Endothelial cell of umbilical vein (primary cell): ENCODE results near the gene KIRREL1. TPM values are rescaled to one million over a fixed set of nuclear protein-coding genes. Genes with fewer than 3 reads are reported as not detected.

Experiments
- BruUV-seq: library from RNA; stranded (reverse); fragments of 400-500 nt; replicated peaks from 2 replicates; lab custom pipeline; 2021; lab: Mats Ljungman, UMichigan
- CTCF ChIA-PET: fragments of 300-600, 350-600 bp; sonication (Branson Sonifier 250); formaldehyde crosslinking; loops from one replicate; lab custom pipeline; 2021; ENCODE audit warnings: antibody characterized with exemption, inconsistent platforms; lab: Charles Lee
- POLR2A ChIA-PET: fragments of 300-600, 350-600 bp; sonication (Branson Sonifier 250); formaldehyde crosslinking; loops from one replicate; lab custom pipeline; 2021; ENCODE audit warnings: antibody characterized with exemption, inconsistent platforms; lab: Charles Lee
- DNase-seq: peaks from one replicate; pipeline ENCODE4 v3.0.0-alpha.2; 2011; ENCODE audit warnings: low read depth, low spot score
- FAIRE-seq: peaks from 2 replicates; lab custom pipeline; 2011; peaks lifted over from hg19 to GRCh38; lab: Jason Lieb, UNC
- H2AFZ ChIP-seq: 2 replicates; pipeline ENCODE4 v1.6.0; 2012; ENCODE audit warnings: low read depth, low read length, control low read depth, inconsistent platforms
- H3K27ac ChIP-seq: 2 replicates; pipeline ENCODE4 v1.5.1; 2011; ENCODE audit warnings: low read depth, mild to moderate bottlenecking, control low read depth, low read length, moderate library complexity; ENCODE audit not compliant: insufficient read depth
- H3K27me3 ChIP-seq, 2 experiments: 2 replicates each; pipeline versions ENCODE4 v1.6.0 to v1.6.1; 2011; ENCODE audit warnings: low read length in 2 of 2, mixed read lengths in 1 of 2; ENCODE audit not compliant: control insufficient read depth in 2 of 2, insufficient read depth in 2 of 2
- H3K36me3 ChIP-seq, 2 experiments: 2 replicates in 1 of 2; 3 replicates in 1 of 2; pipeline ENCODE4 v1.5.1; 2011; ENCODE audit warnings: low read length in 2 of 2, mild to moderate bottlenecking in 1 of 2, moderate library complexity in 1 of 2; ENCODE audit not compliant: control insufficient read depth in 2 of 2, insufficient read depth in 2 of 2; ENCODE audit errors: extremely low read depth in 1 of 2
- H3K4me1 ChIP-seq: 3 replicates; pipeline ENCODE4 v1.5.1; 2011; ENCODE audit warnings: mild to moderate bottlenecking, low read length; ENCODE audit not compliant: control insufficient read depth, insufficient read depth; ENCODE audit errors: extremely low read depth
- H3K4me2 ChIP-seq: 2 replicates; pipeline ENCODE4 v1.6.1; 2011; ENCODE audit warnings: low read length, control low read depth, mixed read lengths; ENCODE audit not compliant: insufficient read depth
- H3K4me3 ChIP-seq, 3 experiments: fragments of 200-600 bp in 1 of 3; sonication (generic), shearing (Covaris generic) in 1 of 3; replicated peaks in 1 of 3; 2 replicates each; pipeline ENCODE4 v1.5.1; 2011 to 2016; ENCODE audit warnings: control low read depth in 3 of 3, low read length in 3 of 3, mild to moderate bottlenecking in 2 of 3, inconsistent platforms in 1 of 3, low read depth in 1 of 3, moderate library complexity in 1 of 3; ENCODE audit not compliant: insufficient read depth in 1 of 3
- H3K79me2 ChIP-seq: 2 replicates; pipeline ENCODE4 v1.6.0; 2012; ENCODE audit warnings: low read length, inconsistent platforms; ENCODE audit not compliant: control insufficient read depth, insufficient read depth
- H3K9ac ChIP-seq: replicated peaks from 2 replicates; pipeline ENCODE3; 2011; ENCODE audit warnings: low read length, control low read depth; ENCODE audit not compliant: insufficient read depth; ENCODE audit errors: extremely low read depth
- H3K9me1 ChIP-seq: replicated peaks from 3 replicates; pipeline ENCODE4 v1.6.0; 2011; ENCODE audit warnings: mild to moderate bottlenecking, low read length; ENCODE audit not compliant: control insufficient read depth, insufficient read depth; ENCODE audit errors: extremely low read depth
- H3K9me3 ChIP-seq: replicated peaks from 2 replicates; pipeline ENCODE4 v1.5.1; 2012; ENCODE audit warnings: low read length, inconsistent platforms; ENCODE audit not compliant: control insufficient read depth, insufficient read depth
- H4K20me1 ChIP-seq: replicated peaks from 2 replicates; pipeline ENCODE3; 2011; ENCODE audit warnings: mild to moderate bottlenecking, low read length; ENCODE audit not compliant: control insufficient read depth, insufficient read depth; ENCODE audit errors: extremely low read depth
- CTCF ChIP-seq, 2 donors: IDR thresholded peaks; 1 replicate in 1 of 2; 2 replicates in 1 of 2; pipeline ENCODE4 v1.5.1; 2011; ENCODE audit warnings: low read length in 2 of 2, mild to moderate bottlenecking in 2 of 2, moderate library complexity in 2 of 2, control low read depth in 1 of 2, inconsistent platforms in 1 of 2, low read depth in 1 of 2; ENCODE audit not compliant: insufficient read depth in 1 of 2; ENCODE audit errors: extremely low read depth in 1 of 2
- FOS ChIP-seq: IDR thresholded peaks from 2 replicates; pipeline ENCODE4 v1.6.1; 2011; ENCODE audit warnings: mild to moderate bottlenecking, low read length, moderate library complexity, borderline replicate concordance; ENCODE audit not compliant: insufficient read depth
- JUN ChIP-seq: IDR thresholded peaks from 2 replicates; pipeline ENCODE4 v1.6.1; 2011; ENCODE audit warnings: borderline replicate concordance, low read depth; ENCODE audit not compliant: insufficient read length, insufficient read depth
- MAX ChIP-seq: IDR thresholded peaks from 2 replicates; pipeline ENCODE4 v1.6.1; 2011; ENCODE audit not compliant: insufficient read depth, insufficient read length
- MYC ChIP-seq: IDR thresholded peaks from one replicate; pipeline ENCODE4 v1.6.1; 2011; ENCODE audit warnings: mild to moderate bottlenecking, low read depth, low read length
- POLR2A ChIP-seq: IDR thresholded peaks from 2 replicates; pipeline ENCODE4 v1.6.1; 2012; ENCODE audit warnings: low read depth, mild to moderate bottlenecking, control low read depth, low read length
- POLR2AphosphoS5 ChIP-seq: IDR thresholded peaks from 2 replicates; pipeline ENCODE4 v1.6.1; 2012; ENCODE audit warnings: low read depth, mild to moderate bottlenecking, control low read depth, low read length, moderate library complexity; ENCODE audit not compliant: insufficient read depth
- dilution Hi-C: fragments of 300-500 bp; cut with MboI; formaldehyde crosslinking; loops from one replicate; pipeline ENCODE4 v1.15.0; 2019; ENCODE audit warnings: low sequenced_read_pairs; ENCODE audit not compliant: extremely low pct_ligation_motif_present
- intact Hi-C: fragments of 100-400 bp; cut with micrococcal nuclease; formaldehyde crosslinking; loops from one replicate; pipeline ENCODE4 v1.10.0; 2022
- polyA plus RNA-seq, 4 experiments: library from polyadenylated mRNA; depleted of rRNA in 3 of 4; stranded (reverse) in 3 of 4; unstranded in 1 of 4; fragments of >200 nt; gene quantifications; 2 replicates each; pipeline versions ENCODE4 v1.2.1 to v1.2.3, GENCODE V29; 2011 to 2012; ENCODE audit warnings: missing spikeins in 1 of 4
- total RNA-seq: library from RNA; stranded (reverse); gene quantifications from 2 replicates; pipeline ENCODE4 v1.2.3, GENCODE V29; 2021

Gene KIRREL1
- total and polyA plus RNA-seq, 2 donors (not counting 3 experiments of a cell fraction or from before 2014, with no cell fraction given), result 35.6 to 57.6 TPM

- Histone ChIP-seq H3K27me3 (no peaks in the 10 kb centered on the region), H3K4me2 (no peak overlapping the region), H3K27ac (no peak overlapping the region), H3K4me1 (no peaks in the 10 kb centered on the region), H3K4me3 (no peak overlapping the region), H4K20me1 (no peaks in the 10 kb centered on the region), H3K9ac (no peak overlapping the region), H2AFZ (no peak overlapping the region), H3K79me2 (no peaks in the 10 kb centered on the region), H3K9me3 (no peaks in the 10 kb centered on the region), H3K9me1 (no peaks in the 10 kb centered on the region), H3K36me3 (peaks cover 23 to 42% of the 10 kb centered on the region in 2 experiments)
- intact Hi-C loops (no loop called here), dilution Hi-C loops (no loop called here)
- no peak for FAIRE-seq
- ChIA-PET CTCF (interaction anchor here (1.2 to 6.9 kb wide), 6 partner anchors 9 to 115 kb away, joined by 3 to 236 read pairs (median 6); partner anchors contain the start of gene KIRREL1), POLR2A (no interaction called here)
- no peak for TF ChIP-seq POLR2AphosphoS5
- no peak for TF ChIP-seq JUN
- no peak for TF ChIP-seq FOS
- TF ChIP-seq CTCF (IDR thresholded peaks at IDR 0.05; ENCODE audit: extremely low read depth in 1 of 2, insufficient read depth in 1 of 2, low read depth in 1 of 2, low read length in 2 of 2), result no peak
- TF ChIP-seq MYC, result no peak
- TF ChIP-seq POLR2A, result no peak
- TF ChIP-seq MAX, result no peak
- BruUV-seq, result no TSS peak
- DNase-seq, result no peak
Measured at GRCh38 chr1:158084747-158085146, 91.3 kb downstream of the KIRREL1 start.
